Tibial nerve (tissue), 4 donors: ENCODE data around the gene GPN1. TPM values are rescaled to one million over a fixed set of nuclear protein-coding genes. Genes with fewer than 3 reads are reported as not detected.
"Not testable (repeated sequence)": the region's sequence is repeated elsewhere in the genome, so short reads cannot be mapped to it uniquely, and the experiment has no call there.

Source experiments
- DNase-seq, 2 donors: peaks; one replicate each; pipeline ENCODE4 v3.0.0-alpha.2; 2019; ENCODE audit warnings: low spot score in 2 of 2
- H3K27ac ChIP-seq, 4 donors: fragments of 200-600 bp; sonication (generic) in 3 of 4; one replicate each; pipeline ENCODE4 v1.5.1; 2017 to 2019; ENCODE audit warnings: mild to moderate bottlenecking in 1 of 4
- H3K27me3 ChIP-seq, 2 donors: fragments of 200-600 bp; sonication (generic) in 1 of 2; one replicate each; pipeline versions ENCODE4 v1.5.1 to v1.6.0; 2017 to 2019
- H3K36me3 ChIP-seq, 3 donors: fragments of 200-600 bp; sonication (generic); one replicate each; pipeline ENCODE4 v1.5.1; 2018 to 2019
- H3K4me1 ChIP-seq, 4 donors: fragments of 200-600 bp; sonication (generic) in 3 of 4; one replicate each; pipeline ENCODE4 v1.5.1; 2017 to 2019
- H3K4me3 ChIP-seq, 4 donors: fragments of 200-600 bp; sonication (generic) in 3 of 4; one replicate each; pipeline ENCODE4 v1.5.1; 2017 to 2019; ENCODE audit warnings: mild to moderate bottlenecking in 1 of 4, moderate library complexity in 1 of 4
- H3K9me3 ChIP-seq, 4 donors: fragments of 200-600 bp; sonication (generic) in 3 of 4; one replicate each; pipeline ENCODE4 v1.5.1; 2017 to 2019
- CTCF ChIP-seq, 5 experiments: fragments of 200-600 bp in 3 of 5; fragments of 450-650 bp in 2 of 5; sonication (generic) in 3 of 5; IDR thresholded peaks; one replicate each; pipeline ENCODE4 v1.5.1; 2016 to 2019; ENCODE audit warnings: antibody characterized with exemption in 5 of 5, mild to moderate bottlenecking in 3 of 5, moderate library complexity in 2 of 5
- EP300 ChIP-seq, 2 donors: sonication (generic); formaldehyde crosslinking; IDR thresholded peaks; one replicate each; pipeline ENCODE4 v1.6.1; 2017; ENCODE audit warnings: antibody characterized with exemption in 2 of 2, mild to moderate bottlenecking in 1 of 2
- POLR2A ChIP-seq, 2 donors: fragments of 450-650 bp; IDR thresholded peaks; one replicate each; pipeline ENCODE4 v1.6.1; 2017; ENCODE audit warnings: antibody characterized with exemption in 2 of 2, mild to moderate bottlenecking in 2 of 2, moderate library complexity in 2 of 2
- WGBS, 2 donors: methylation state at CpG; one replicate each; pipeline ENCODE4 v1.1.5; 2018; 5-methylcytosine and 5-hydroxymethylcytosine counted together
- total RNA-seq, 4 donors: library from RNA; depleted of rRNA; stranded (reverse); fragments of >200 nt; gene quantifications; one replicate each; pipeline ENCODE4 v1.1.0, GENCODE V29; 2016

GPN1 gene
- total RNA-seq, 4 donors from 2014 or later: 16.3 to 22.2 (median 19.8) TPM

GRCh38 chr2:27627963-27628766, 685 bp upstream of the GPN1 start:
- Histone ChIP-seq H3K36me3 (peaks cover 0 to 46% (median 2%) of the 10 kb centered on the region in 3 donors), H3K4me3 (peak overlapping the region; percentile 60 to 73 (median 64)), H3K9me3 (no peaks in the 10 kb centered on the region), H3K4me1 (peaks cover 0 to 32% (median 11%) of the 10 kb centered on the region in 4 donors), H3K27me3 (no peaks in the 10 kb centered on the region), H3K27ac (peak overlapping the region; percentile 62 to 85 (median 80))
- TF ChIP-seq POLR2A (IDR thresholded peaks at IDR 0.05) (no peak), CTCF (IDR thresholded peaks at IDR 0.05) (no peak), EP300 (IDR thresholded peaks at IDR 0.05) (no peak)
- no peak for DNase-seq
- 6 to 7% methylated on average over 10 to 18 of the region's 21 CpGs for WGBS, 2 donors

DNA sequence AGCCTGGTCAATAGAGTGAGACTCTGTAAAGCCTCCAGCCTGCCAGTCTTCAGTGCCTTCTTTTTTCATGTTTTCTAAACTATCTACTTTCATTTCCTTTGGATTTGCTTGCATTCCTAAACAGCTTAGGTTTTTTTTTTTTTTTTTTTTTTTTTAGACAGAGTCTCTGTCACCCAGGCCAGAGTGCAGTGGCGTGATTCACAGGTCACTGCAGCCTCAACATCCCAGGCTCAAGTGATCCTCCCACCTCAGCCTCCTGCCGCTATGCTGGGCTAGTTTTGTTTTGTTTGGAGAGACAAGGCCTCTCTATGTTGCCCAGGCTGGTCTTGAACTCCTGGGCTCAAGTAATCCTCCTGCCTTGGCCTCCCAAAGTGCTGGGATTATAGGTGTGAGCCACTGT, 1.4 kb downstream of the GPN1 start:
- H3K9me3 ChIP-seq, H3K27me3 ChIP-seq, H3K27ac ChIP-seq, H3K4me3 ChIP-seq, DNase-seq: not testable (repeated sequence)
- 96 to 100% methylated on average over 2 of the region's 2 CpGs for WGBS, 2 donors
- peaks cover 0 to 32% (median 11%) of the 10 kb centered on the region in 4 donors for H3K4me1 ChIP-seq
- H3K36me3 ChIP-seq: peaks cover 0 to 48% (median 5%) of the 10 kb centered on the region in 3 donors

DNA sequence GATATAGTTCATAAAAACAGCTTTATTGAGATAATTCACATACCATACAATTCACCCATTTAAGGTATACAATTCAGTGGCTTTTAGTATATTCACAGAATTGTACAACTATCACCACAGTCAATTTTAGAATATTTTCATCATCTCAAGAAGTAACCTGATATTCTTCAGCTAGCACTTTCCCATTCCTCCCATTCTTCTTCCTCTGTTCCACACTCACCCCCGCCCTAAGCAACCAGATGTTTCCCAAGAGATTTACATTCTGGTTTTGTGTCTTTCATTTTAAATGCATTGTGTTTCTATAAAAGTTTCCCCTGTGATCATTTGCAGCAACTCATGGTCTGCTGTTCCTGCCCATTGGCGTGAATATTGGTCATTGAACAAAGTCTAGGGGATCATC, 5.4 kb downstream of the GPN1 start:
- peaks cover 0 to 12% (median 4%) of the 10 kb centered on the region in 4 donors for H3K4me1 ChIP-seq
- no peak for TF ChIP-seq EP300 (IDR thresholded peaks at IDR 0.05)
- TF ChIP-seq CTCF (IDR thresholded peaks at IDR 0.05): no peak
- no peak for TF ChIP-seq POLR2A (IDR thresholded peaks at IDR 0.05)
- H3K36me3 ChIP-seq: peaks cover 0 to 89% (median 9%) of the 10 kb centered on the region in 3 donors
- H3K9me3 ChIP-seq: no peaks in the 10 kb centered on the region
- DNase-seq: no peak
- no peak overlapping the region for H3K4me3 ChIP-seq
- 89 to 94% methylated on average over 2 of the region's 2 CpGs for WGBS, 2 donors
- H3K27ac ChIP-seq: no peak overlapping the region
- no peaks in the 10 kb centered on the region for H3K27me3 ChIP-seq

- Histone ChIP-seq H3K4me1 (no peaks in the 10 kb centered on the region), H3K4me3 (no peak overlapping the region), H3K36me3 (peaks cover 0 to 99% (median 9%) of the 10 kb centered on the region in 3 donors), H3K27ac (no peak overlapping the region), H3K9me3 (no peaks in the 10 kb centered on the region), H3K27me3 (no peaks in the 10 kb centered on the region)
- DNase-seq: no peak
- TF ChIP-seq POLR2A (IDR thresholded peaks at IDR 0.05) (no peak), EP300 (IDR thresholded peaks at IDR 0.05) (no peak), CTCF (IDR thresholded peaks at IDR 0.05) (no peak)
- WGBS, 2 donors: 92% methylated on average over 5 of the region's 5 CpGs
Observed at GRCh38 chr2:27636766-27637165, 7.9 kb downstream of the GPN1 start.

GRCh38 chr2:27638037-27638637, 9.3 kb downstream of the GPN1 start:
- TF ChIP-seq POLR2A (IDR thresholded peaks at IDR 0.05) (no peak), CTCF (IDR thresholded peaks at IDR 0.05) (no peak), EP300 (IDR thresholded peaks at IDR 0.05) (no peak)
- H3K4me1 ChIP-seq: no peaks in the 10 kb centered on the region
- no peak overlapping the region for H3K4me3 ChIP-seq
- peaks cover 0 to 98% (median 7%) of the 10 kb centered on the region in 3 donors for H3K36me3 ChIP-seq
- DNase-seq: no peak
- no peaks in the 10 kb centered on the region for H3K9me3 ChIP-seq
- 91 to 94% methylated on average over 3 of the region's 3 CpGs for WGBS, 2 donors
- H3K27ac ChIP-seq: no peak overlapping the region
- no peaks in the 10 kb centered on the region for H3K27me3 ChIP-seq
